K562 (cell line): ENCODE results near the gene GBF1. TPM values are rescaled to one million over a fixed set of nuclear protein-coding genes. Genes with fewer than 3 reads are reported as not detected.
A peak's percentile ranks its signal among the peaks of the same experiment; 100 is the strongest.

ENCODE experiments used
- ASH1L ChIP-seq: fragments of 450-650 bp; IDR thresholded peaks from 2 replicates; pipeline ENCODE4 v1.6.1; 2018; ENCODE audit warnings: borderline replicate concordance, mild to moderate bottlenecking, low read depth; ENCODE audit not compliant: partially characterized antibody
- BRF2 ChIP-seq: IDR thresholded peaks from 3 replicates; pipeline ENCODE4 v1.6.1; 2011; ENCODE audit warnings: borderline replicate concordance, mild to moderate bottlenecking; ENCODE audit not compliant: insufficient read length, insufficient read depth
- CREB3L1 ChIP-seq: fragments of 450-650 bp; IDR thresholded peaks from 2 replicates; pipeline ENCODE4 v1.6.1; 2014; ENCODE audit warnings: low read depth, mild to moderate bottlenecking, moderate library complexity, borderline replicate concordance
- HDGF ChIP-seq: fragments of 450-650 bp; IDR thresholded peaks from 2 replicates; pipeline ENCODE4 v1.6.1; 2016
- IFI16 ChIP-seq: fragments of 250-450 bp; sonication (Bioruptor Pico); IDR thresholded peaks from 2 replicates; pipeline ENCODE4 v2.1.2; 2022; ENCODE audit warnings: mild to moderate bottlenecking, inconsistent platforms
- KLF10 ChIP-seq: fragments of 250-450 bp; sonication (Bioruptor Pico); IDR thresholded peaks from 2 replicates; pipeline ENCODE4 v1.6.1; 2021; ENCODE audit warnings: matching md5 sums
- SAFB ChIP-seq: fragments of 200-400 bp; formaldehyde crosslinking; IDR thresholded peaks from 2 replicates; pipeline ENCODE4 v1.6.1; 2017; ENCODE audit warnings: low read depth, low read length, borderline replicate concordance
- SFPQ ChIP-seq: fragments of 200-400 bp; formaldehyde crosslinking; IDR thresholded peaks from 2 replicates; pipeline ENCODE4 v1.6.1; 2017; ENCODE audit warnings: mild to moderate bottlenecking, low read depth, low read length, moderate library complexity
- STAT5A ChIP-seq: IDR thresholded peaks from 2 replicates; pipeline ENCODE4 v1.6.1; 2012; ENCODE audit warnings: low read length, inconsistent platforms, borderline replicate concordance
- TCF15 ChIP-seq: fragments of 250-450 bp; sonication (Bioruptor Pico); IDR thresholded peaks from 2 replicates; pipeline ENCODE4 v1.8.0; 2022; ENCODE audit warnings: moderate library complexity, mild to moderate bottlenecking, inconsistent platforms
- TEAD4 ChIP-seq, 2 experiments: sonication (generic) in 1 of 2; formaldehyde crosslinking in 1 of 2; IDR thresholded peaks; 2 replicates each; pipeline versions ENCODE4 v1.6.1 to v1.8.0; 2012 to 2022; ENCODE audit warnings: borderline replicate concordance in 1 of 2, inconsistent platforms in 1 of 2, low read length in 1 of 2, mild to moderate bottlenecking in 1 of 2, missing genetic modification reagents in 1 of 2
- ZNF143 ChIP-seq: sonication (generic); formaldehyde crosslinking; IDR thresholded peaks from 2 replicates; pipeline ENCODE4 v1.9.0; 2022; ENCODE audit warnings: mild to moderate bottlenecking, missing genetic modification reagents
- ZNF184 ChIP-seq: sonication (generic); formaldehyde crosslinking; IDR thresholded peaks from 2 replicates; pipeline ENCODE4 v1.5.0; 2020; ENCODE audit warnings: missing genetic modification reagents
- ZNF197 ChIP-seq: fragments of 200-800 bp; sonication (Bioruptor generic); IDR thresholded peaks from 2 replicates; pipeline ENCODE4 v1.6.1; 2016; ENCODE audit warnings: low read depth, missing genetic modification characterization, missing compliant biosample characterization
- ZNF212 ChIP-seq: fragments of 450-650 bp; formaldehyde crosslinking; IDR thresholded peaks from 2 replicates; pipeline ENCODE4 v1.4.0; 2020; ENCODE audit warnings: mild to moderate bottlenecking
- ZNF561 ChIP-seq: fragments of 450-650 bp; formaldehyde crosslinking; conservative IDR thresholded peaks from 2 replicates; pipeline ENCODE4 v1.4.0; 2020; ENCODE audit warnings: mild to moderate bottlenecking, moderate library complexity
- ZNF740 ChIP-seq, 3 experiments: fragments of 200-800 bp in 1 of 3; sonication (Bioruptor generic) in 1 of 3; sonication (generic) in 1 of 3; formaldehyde crosslinking in 1 of 3; IDR thresholded peaks; 2 replicates each; pipeline versions ENCODE4 v1.6.1 to v1.8.0; 2016 to 2022; ENCODE audit warnings: mild to moderate bottlenecking in 2 of 3, missing compliant biosample characterization in 2 of 3, missing genetic modification characterization in 2 of 3, missing genetic modification reagents in 1 of 3
- ZZZ3 ChIP-seq: fragments of 450-650 bp; IDR thresholded peaks from 2 replicates; pipeline ENCODE4 v1.6.1; 2016; ENCODE audit warnings: antibody characterized with exemption, mild to moderate bottlenecking, moderate library complexity
- polyA plus RNA-seq, 8 experiments: library from polyadenylated mRNA; depleted of rRNA in 4 of 8; stranded (reverse) in 5 of 8; unstranded in 3 of 8; fragments of >200 nt; fragmentation: Nextera tagmentation in 2 of 8; fragmentation: Illumina TruSeq in 1 of 8; extraction: Ambion mirVana in 2 of 8; extraction: Trizol in 1 of 8; gene quantifications; 2 replicates each; pipeline versions ENCODE4 v1.2.1 to v1.2.3, GENCODE V29; 2011 to 2014; ENCODE audit warnings: inconsistent platforms in 1 of 8, missing spikeins in 1 of 8
- total RNA-seq, 7 experiments: library from RNA; depleted of rRNA in 6 of 7; stranded (reverse); fragments of >200 nt in 6 of 7; fragmentation: Illumina TruSeq in 2 of 7; extraction: Trizol in 2 of 7; gene quantifications; 2 replicates each; pipeline versions ENCODE4 v1.2.1 to v1.2.3, GENCODE V29; 2011 to 2021; ENCODE audit warnings: low replicate concordance in 1 of 7

GBF1 gene
- total and polyA plus RNA-seq, 9 of the 15 experiments (the other 6 are each of a cell fraction or from before 2014, with no cell fraction given): 0.69 to 28.0 (median 10.3) TPM

- TF ChIP-seq SFPQ (no peak), SAFB (no peak), ZZZ3 (no peak), ZNF143 (CRISPR knock-in tag) (no peak), ZNF184 (CRISPR knock-in tag) (no peak), ZNF197 (CRISPR knock-in tag) (peak; percentile 63; the same call in 1 of the 2 replicates), BRF2 (no peak), CREB3L1 (no peak), STAT5A (no peak), TEAD4 (IDR thresholded peaks at IDR 0.05; ENCODE audit: low read length) (no peak), TEAD4 (CRISPR knock-in tag; IDR thresholded peaks at IDR 0.05; ENCODE audit: borderline replicate concordance) (no peak), IFI16 (CRISPR knock-in tag) (no peak), TCF15 (CRISPR knock-in tag) (no peak), KLF10 (CRISPR knock-in tag) (no peak), HDGF (no peak), ZNF740 (CRISPR knock-in tag; IDR thresholded peaks at IDR 0.05) (no peak), ZNF740 (tag; IDR thresholded peaks at IDR 0.05) (no peak), ZNF212 (CRISPR knock-in tag) (no peak), ASH1L (no peak), ZNF561 (no peak)
These were observed 175.6 kb downstream of the GBF1 start, which contains the start of gene FBXL15 (continued) for GRCh38 chr10:102420714-102421506.
